Measurements from ENCODE around the gene HES5. TPM values are rescaled to one million over a fixed set of nuclear protein-coding genes. Genes with fewer than 3 reads are reported as not detected.

Gene HES5
- total and polyA plus RNA-seq, 2 of the 13 experiments (the other 11 are each of a cell fraction or from before 2014, with no cell fraction given): not detected

DNA sequence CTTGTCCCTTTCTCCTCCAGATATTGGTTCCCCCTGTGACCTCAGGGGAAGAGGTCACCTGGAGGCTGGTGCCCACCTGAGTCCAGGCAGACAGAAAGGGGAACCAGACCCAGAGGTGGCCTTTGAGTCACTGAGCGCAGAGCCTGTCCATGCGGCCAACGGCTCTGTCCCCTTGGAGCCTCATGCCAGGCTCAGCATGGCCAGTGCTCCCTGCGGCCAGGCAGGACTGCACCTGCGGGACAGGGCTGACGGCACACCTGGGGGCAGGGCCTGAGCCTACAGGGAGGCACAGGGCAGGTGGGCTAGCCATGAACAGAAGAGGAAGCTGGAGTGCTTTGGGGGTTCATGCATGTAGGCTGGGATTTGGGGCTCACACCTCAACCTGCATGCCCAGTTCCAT, 28.8 kb upstream of the HES5 start:
- Histone ChIP-seq H3K4me2 (ENCODE audit: low read depth, low read length) (no peak overlapping the region), H3K27me3 (ENCODE audit: control insufficient read depth in 1 of 2, insufficient read depth in 2 of 2, low read length in 2 of 2) (no peaks in the 10 kb centered on the region; a peak in 1 of 5 replicates), H3K79me2 (ENCODE audit: insufficient read depth, low read length) (no peaks in the 10 kb centered on the region), H3K4me1 (ENCODE audit: insufficient read depth, low read length) (peaks cover 28% of the 10 kb centered on the region), H3K4me3 (replicated peaks in 1 of 3; ENCODE audit: insufficient read depth in 1 of 3, low read depth in 2 of 3, low read length in 3 of 3) (no peak overlapping the region), H3K9me3 (ENCODE audit: low read length) (no peaks in the 10 kb centered on the region), H3K9ac (ENCODE audit: insufficient read depth, low read depth, low read length) (no peak overlapping the region), H2AFZ (ENCODE audit: low read length) (no peak overlapping the region), H4K20me1 (ENCODE audit: insufficient read depth, low read length) (0 out of 2 replicates have a peak, but pooled peaks cover 4% of the 10 kb centered on the region), H3K36me3 (replicated peaks in 1 of 2; ENCODE audit: control insufficient read depth in 1 of 2, insufficient read depth in 2 of 2, low read length in 2 of 2) (no peaks in the 10 kb centered on the region; a peak in 1 of 5 replicates), H3K27ac (ENCODE audit: extremely low read length, insufficient read depth, low read length) (no peak overlapping the region)
- intact Hi-C loops (cut with micrococcal nuclease; ENCODE audit: unreplicated experiment) (loop anchor here (5.0 kb wide), 1 partner anchor 73 kb away; the partner anchor contains the start of gene MMEL1), in situ Hi-C loops (cut with HindIII; ENCODE audit: extremely low pct_ligation_motif_present, low pct_unique_long_range_greater_than_20kb) (no loop called here)
- WGBS (ENCODE audit: low lambda C conversion rate): 100% methylated on average over 2 of the region's 6 CpGs
- ATAC-seq (no peak), DNase-seq (ENCODE audit: low spot score) (no peak), FAIRE-seq (no peak)
- TF ChIP-seq KDM2A (CRISPR knock-in tag; IDR thresholded peaks at IDR 0.05; ENCODE audit: borderline replicate concordance, low read depth) (no peak), KAT2B (IDR thresholded peaks at IDR 0.05; ENCODE audit: borderline replicate concordance, low read depth, low read length) (no peak), HHEX (CRISPR knock-in tag; IDR thresholded peaks at IDR 0.05) (no peak), KLF12 (CRISPR knock-in tag; IDR thresholded peaks at IDR 0.05; ENCODE audit: borderline replicate concordance) (no peak), TBX3 (IDR thresholded peaks at IDR 0.05; ENCODE audit: borderline replicate concordance) (no peak), MYNN (CRISPR knock-in tag; IDR thresholded peaks at IDR 0.05; ENCODE audit: low read depth) (no peak), NFIC (IDR thresholded peaks at IDR 0.05; ENCODE audit: low read length) (no peak)
- TF ChIP-seq, protein P1, sequence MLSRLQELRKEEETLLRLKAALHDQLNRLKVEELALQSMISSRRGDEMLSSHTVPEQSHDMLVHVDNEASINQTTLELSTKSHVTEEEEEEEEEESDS (CRISPR knock-in tag; IDR thresholded peaks at IDR 0.05; ENCODE audit: borderline replicate concordance): no peak
- TF ChIP-seq, protein P2, sequence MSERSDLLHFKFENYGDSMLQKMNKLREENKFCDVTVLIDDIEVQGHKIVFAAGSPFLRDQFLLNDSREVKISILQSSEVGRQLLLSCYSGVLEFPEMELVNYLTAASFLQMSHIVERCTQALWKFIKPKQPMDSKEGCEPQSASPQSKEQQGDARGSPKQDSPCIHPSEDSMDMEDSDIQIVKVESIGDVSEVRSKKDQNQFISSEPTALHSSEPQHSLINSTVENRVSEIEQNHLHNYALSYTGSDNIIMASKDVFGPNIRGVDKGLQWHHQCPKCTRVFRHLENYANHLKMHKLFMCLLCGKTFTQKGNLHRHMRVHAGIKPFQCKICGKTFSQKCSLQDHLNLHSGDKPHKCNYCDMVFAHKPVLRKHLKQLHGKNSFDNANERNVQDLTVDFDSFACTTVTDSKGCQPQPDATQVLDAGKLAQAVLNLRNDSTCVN (CRISPR knock-in tag; IDR thresholded peaks at IDR 0.05; ENCODE audit: borderline replicate concordance): no peak
- TF ChIP-seq, protein P3, sequence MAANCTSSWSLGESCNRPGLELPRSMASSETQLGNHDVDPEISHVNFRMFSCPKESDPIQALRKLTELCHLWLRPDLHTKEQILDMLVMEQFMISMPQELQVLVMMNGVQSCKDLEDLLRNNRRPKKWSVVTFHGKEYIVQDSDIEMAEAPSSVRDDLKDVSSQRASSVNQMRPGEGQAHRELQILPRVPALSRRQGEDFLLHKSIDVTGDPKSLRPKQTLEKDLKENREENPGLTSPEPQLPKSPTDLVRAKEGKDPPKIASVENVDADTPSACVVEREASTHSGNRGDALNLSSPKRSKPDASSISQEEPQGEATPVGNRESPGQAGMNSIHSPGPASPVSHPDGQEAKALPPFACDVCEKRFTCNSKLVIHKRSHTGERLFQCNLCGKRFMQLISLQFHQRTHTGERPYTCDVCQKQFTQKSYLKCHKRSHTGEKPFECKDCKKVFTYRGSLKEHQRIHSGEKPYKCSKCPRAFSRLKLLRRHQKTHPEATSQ (CRISPR knock-in tag; IDR thresholded peaks at IDR 0.05; ENCODE audit: borderline replicate concordance): no peak
- TF ChIP-seq, protein P4, sequence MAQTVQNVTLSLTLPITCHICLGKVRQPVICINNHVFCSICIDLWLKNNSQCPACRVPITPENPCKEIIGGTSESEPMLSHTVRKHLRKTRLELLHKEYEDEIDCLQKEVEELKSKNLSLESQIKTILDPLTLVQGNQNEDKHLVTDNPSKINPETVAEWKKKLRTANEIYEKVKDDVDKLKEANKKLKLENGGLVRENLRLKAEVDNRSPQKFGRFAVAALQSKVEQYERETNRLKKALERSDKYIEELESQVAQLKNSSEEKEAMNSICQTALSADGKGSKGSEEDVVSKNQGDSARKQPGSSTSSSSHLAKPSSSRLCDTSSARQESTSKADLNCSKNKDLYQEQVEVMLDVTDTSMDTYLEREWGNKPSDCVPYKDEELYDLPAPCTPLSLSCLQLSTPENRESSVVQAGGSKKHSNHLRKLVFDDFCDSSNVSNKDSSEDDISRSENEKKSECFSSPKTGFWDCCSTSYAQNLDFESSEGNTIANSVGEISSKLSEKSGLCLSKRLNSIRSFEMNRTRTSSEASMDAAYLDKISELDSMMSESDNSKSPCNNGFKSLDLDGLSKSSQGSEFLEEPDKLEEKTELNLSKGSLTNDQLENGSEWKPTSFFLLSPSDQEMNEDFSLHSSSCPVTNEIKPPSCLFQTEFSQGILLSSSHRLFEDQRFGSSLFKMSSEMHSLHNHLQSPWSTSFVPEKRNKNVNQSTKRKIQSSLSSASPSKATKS (CRISPR knock-in tag; IDR thresholded peaks at IDR 0.05): no peak
- BruUV-seq (replicated peaks): no TSS peak
- ChIA-PET POLR2A (no interaction called here), CTCF (ENCODE audit: low intra/inter-chr PET ratio, low total read pairs) (no interaction called here)

All from HepG2 (cell line).